SU-DHL-6 (cell line): ENCODE results near the gene LRP3.

Source experiments
- EZH2phosphoT487 ChIP-seq: fragments of 200-600 bp; sonication (generic), shearing (Covaris generic); conservative IDR thresholded peaks from 2 replicates; pipeline ENCODE4 v1.6.1; 2018; ENCODE audit warnings: mild to moderate bottlenecking, antibody characterized with exemption, low read length, moderate library complexity, mixed read lengths
- TF ChIP-seq, protein P1 (sequence below): fragments of 200-600 bp; sonication (generic); IDR thresholded peaks from one replicate; pipeline ENCODE4 v1.5.1; 2017; ENCODE audit warnings: antibody characterized with exemption, mild to moderate bottlenecking, low read length, moderate library complexity; ENCODE audit not compliant: insufficient read depth, poor library complexity, severe bottlenecking

DNA sequence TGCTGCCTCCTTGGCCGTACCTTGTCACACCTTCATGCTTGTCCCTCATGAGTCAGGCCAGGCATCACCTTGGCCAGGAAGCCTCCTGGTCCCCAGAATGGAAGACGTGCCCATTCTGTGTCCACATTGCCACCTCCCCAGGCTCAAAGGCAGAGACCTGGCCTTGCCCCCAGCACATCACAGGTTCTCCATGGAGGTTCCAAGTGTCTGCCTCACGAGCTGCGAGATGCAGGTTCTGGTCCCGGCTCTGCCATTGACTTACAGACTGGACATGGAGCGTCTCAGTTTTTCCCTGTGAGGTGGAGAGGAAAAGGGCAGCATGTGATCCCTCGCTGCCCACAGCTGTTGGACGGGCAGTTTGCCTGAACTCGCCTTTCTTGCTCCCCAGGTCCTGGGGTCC lies 40.6 kb downstream of the LRP3 start:
- TF ChIP-seq, protein P1, sequence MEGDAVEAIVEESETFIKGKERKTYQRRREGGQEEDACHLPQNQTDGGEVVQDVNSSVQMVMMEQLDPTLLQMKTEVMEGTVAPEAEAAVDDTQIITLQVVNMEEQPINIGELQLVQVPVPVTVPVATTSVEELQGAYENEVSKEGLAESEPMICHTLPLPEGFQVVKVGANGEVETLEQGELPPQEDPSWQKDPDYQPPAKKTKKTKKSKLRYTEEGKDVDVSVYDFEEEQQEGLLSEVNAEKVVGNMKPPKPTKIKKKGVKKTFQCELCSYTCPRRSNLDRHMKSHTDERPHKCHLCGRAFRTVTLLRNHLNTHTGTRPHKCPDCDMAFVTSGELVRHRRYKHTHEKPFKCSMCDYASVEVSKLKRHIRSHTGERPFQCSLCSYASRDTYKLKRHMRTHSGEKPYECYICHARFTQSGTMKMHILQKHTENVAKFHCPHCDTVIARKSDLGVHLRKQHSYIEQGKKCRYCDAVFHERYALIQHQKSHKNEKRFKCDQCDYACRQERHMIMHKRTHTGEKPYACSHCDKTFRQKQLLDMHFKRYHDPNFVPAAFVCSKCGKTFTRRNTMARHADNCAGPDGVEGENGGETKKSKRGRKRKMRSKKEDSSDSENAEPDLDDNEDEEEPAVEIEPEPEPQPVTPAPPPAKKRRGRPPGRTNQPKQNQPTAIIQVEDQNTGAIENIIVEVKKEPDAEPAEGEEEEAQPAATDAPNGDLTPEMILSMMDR, result no peak
- TF ChIP-seq EZH2phosphoT487, result no peak
